A673 (cell line): ENCODE results near the gene DDX31. TPM values are rescaled to one million over a fixed set of nuclear protein-coding genes. Genes with fewer than 3 reads are reported as not detected.

ENCODE experiments used
- BruUV-seq: library from RNA; stranded (reverse); fragments of 400-500 nt; replicated peaks from 2 replicates; lab custom pipeline; 2021; lab: Mats Ljungman, UMichigan
- CTCF ChIA-PET: fragments of 300-600 bp; sonication (Branson Sonifier 250); formaldehyde crosslinking; loops from one replicate; lab custom pipeline; 2022; ENCODE audit warnings: antibody characterized with exemption; lab: Charles Lee
- POLR2A ChIA-PET: fragments of 300-600 bp; sonication (Branson Sonifier 250); formaldehyde crosslinking; loops from one replicate; lab custom pipeline; 2022; ENCODE audit warnings: antibody characterized with exemption; ENCODE audit not compliant: low non-redundant PET; lab: Charles Lee
- DNase-seq: peaks from one replicate; pipeline ENCODE4 v3.0.0-alpha.2; 2015; ENCODE audit warnings: low spot score
- H3K27ac ChIP-seq: fragments of 200-600 bp; sonication (generic); 2 replicates; pipeline ENCODE4 v1.5.1; 2016; ENCODE audit warnings: mixed run types, low read depth, mild to moderate bottlenecking, mixed read lengths, antibody characterized with exemption, low read length; ENCODE audit not compliant: poor library complexity, severe bottlenecking
- H3K27me3 ChIP-seq: fragments of 200-600 bp; sonication (generic); replicated peaks from 2 replicates; pipeline ENCODE4 v1.6.1; 2017; ENCODE audit warnings: mixed run types, low read depth, mild to moderate bottlenecking, mixed read lengths, antibody characterized with exemption, low read length; ENCODE audit not compliant: insufficient read depth, poor library complexity
- H3K36me3 ChIP-seq: fragments of 200-600 bp; sonication (generic); 2 replicates; pipeline ENCODE4 v1.6.1; 2016; ENCODE audit warnings: mixed run types, mild to moderate bottlenecking, mixed read lengths, antibody characterized with exemption, low read length; ENCODE audit not compliant: insufficient read depth, poor library complexity, severe bottlenecking
- H3K4me1 ChIP-seq: fragments of 200-600 bp; sonication (generic); 2 replicates; pipeline ENCODE4 v1.6.1; 2017; ENCODE audit warnings: mixed run types, mild to moderate bottlenecking, mixed read lengths, antibody characterized with exemption, low read length; ENCODE audit not compliant: insufficient read depth, poor library complexity, severe bottlenecking
- H3K4me3 ChIP-seq: fragments of 200-600 bp; sonication (generic); 2 replicates; pipeline ENCODE4 v1.5.1; 2016; ENCODE audit warnings: low read depth, mixed run types, mild to moderate bottlenecking, mixed read lengths, low read length; ENCODE audit not compliant: poor library complexity, severe bottlenecking
- H3K9me3 ChIP-seq: fragments of 200-600 bp; sonication (generic); 2 replicates; pipeline ENCODE4 v1.6.1; 2016; ENCODE audit warnings: mixed run types, low read depth, mild to moderate bottlenecking, mixed read lengths, antibody characterized with exemption, low read length; ENCODE audit not compliant: poor library complexity, severe bottlenecking
- EZH2 ChIP-seq: fragments of 200-600 bp; sonication (generic); IDR thresholded peaks from 2 replicates; pipeline ENCODE4 v1.6.1; 2017; ENCODE audit warnings: borderline replicate concordance, low read depth, mild to moderate bottlenecking, mixed read lengths, antibody characterized with exemption, low read length; ENCODE audit not compliant: poor library complexity, severe bottlenecking
- intact Hi-C: fragments of 100-400 bp; cut with micrococcal nuclease; formaldehyde crosslinking; loops from one replicate; pipeline ENCODE4 v1.10.0; 2022; ENCODE audit not compliant: unreplicated experiment
- total RNA-seq: library from RNA; stranded (reverse); gene quantifications from 2 replicates; pipeline ENCODE4 v1.2.3, GENCODE V29; 2021
- TF ChIP-seq, protein P1 (sequence below): fragments of 300-800, 200-600 bp; sonication (generic); conservative IDR thresholded peaks from 2 replicates; pipeline ENCODE4 v1.5.1; 2017; ENCODE audit warnings: low read depth, mild to moderate bottlenecking, antibody characterized with exemption, low read length, moderate library complexity, mixed read lengths

The DDX31 gene
- total RNA-seq, 1 experiment from 2014 or later: 34.2 TPM

DNA sequence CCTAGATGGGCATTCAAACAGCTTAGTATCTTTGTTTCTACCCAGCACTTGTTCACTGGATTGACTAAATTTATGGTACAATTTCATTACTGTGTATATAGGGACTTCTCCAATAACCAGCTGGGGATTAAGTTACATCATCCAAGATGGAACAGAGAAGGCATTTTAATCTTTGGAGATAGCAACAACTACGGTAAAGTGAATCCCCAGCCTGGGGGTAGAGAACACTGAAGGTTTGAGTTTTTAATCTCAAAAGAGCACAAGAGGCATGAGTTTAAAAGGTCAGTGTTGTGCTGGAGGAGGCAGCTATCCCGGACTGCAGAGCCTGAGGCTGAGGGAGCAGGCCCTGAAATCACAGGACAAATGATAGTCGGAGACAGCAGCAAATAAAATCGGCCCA, 28.6 kb downstream of the DDX31 start:
- intact Hi-C loops: no loop called here
- peaks cover 51% of the 10 kb centered on the region for H3K36me3 ChIP-seq
- no TSS peak for BruUV-seq

DNA sequence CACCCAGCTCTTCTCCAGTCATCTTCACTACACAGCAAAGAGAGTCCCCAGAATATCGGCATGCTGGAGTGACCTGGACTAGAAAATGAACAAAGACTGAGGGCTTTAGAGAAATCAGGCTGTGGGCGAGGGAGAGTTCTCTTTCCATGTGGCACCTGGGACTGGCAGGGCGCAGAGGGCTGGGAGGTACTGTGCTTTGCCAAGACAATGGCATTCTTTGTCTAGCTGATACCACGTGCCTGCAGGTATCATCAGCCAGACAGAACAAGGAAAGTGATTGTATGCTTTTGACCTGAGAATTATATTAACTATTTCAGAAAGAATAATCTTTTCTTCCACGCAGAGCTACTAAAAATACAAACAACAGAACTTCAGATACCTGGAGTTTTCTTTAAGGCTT, 30.5 kb downstream of the DDX31 start:
- Histone ChIP-seq H3K36me3 (peaks cover 34% of the 10 kb centered on the region), H3K4me3 (no peak overlapping the region), H3K27me3 (no peaks in the 10 kb centered on the region), H3K9me3 (no peaks in the 10 kb centered on the region), H3K4me1 (no peaks in the 10 kb centered on the region), H3K27ac (no peak overlapping the region)
- DNase-seq: no peak
- TF ChIP-seq EZH2: no peak
- TF ChIP-seq, protein P1, sequence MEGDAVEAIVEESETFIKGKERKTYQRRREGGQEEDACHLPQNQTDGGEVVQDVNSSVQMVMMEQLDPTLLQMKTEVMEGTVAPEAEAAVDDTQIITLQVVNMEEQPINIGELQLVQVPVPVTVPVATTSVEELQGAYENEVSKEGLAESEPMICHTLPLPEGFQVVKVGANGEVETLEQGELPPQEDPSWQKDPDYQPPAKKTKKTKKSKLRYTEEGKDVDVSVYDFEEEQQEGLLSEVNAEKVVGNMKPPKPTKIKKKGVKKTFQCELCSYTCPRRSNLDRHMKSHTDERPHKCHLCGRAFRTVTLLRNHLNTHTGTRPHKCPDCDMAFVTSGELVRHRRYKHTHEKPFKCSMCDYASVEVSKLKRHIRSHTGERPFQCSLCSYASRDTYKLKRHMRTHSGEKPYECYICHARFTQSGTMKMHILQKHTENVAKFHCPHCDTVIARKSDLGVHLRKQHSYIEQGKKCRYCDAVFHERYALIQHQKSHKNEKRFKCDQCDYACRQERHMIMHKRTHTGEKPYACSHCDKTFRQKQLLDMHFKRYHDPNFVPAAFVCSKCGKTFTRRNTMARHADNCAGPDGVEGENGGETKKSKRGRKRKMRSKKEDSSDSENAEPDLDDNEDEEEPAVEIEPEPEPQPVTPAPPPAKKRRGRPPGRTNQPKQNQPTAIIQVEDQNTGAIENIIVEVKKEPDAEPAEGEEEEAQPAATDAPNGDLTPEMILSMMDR: no peak
- no TSS peak for BruUV-seq
- intact Hi-C loops: no loop called here
- ChIA-PET POLR2A (no interaction called here), CTCF (interaction anchor here (0.6 kb wide), 1 partner anchor 130 kb away, joined by 3 read pairs; no protein-coding TSS in a partner anchor)

More for the DNA sequence above, 28.6 kb downstream of the DDX31 start:
- ChIA-PET POLR2A (no interaction called here), CTCF (no interaction called here)
- DNase-seq: no peak
- H3K9me3 ChIP-seq: no peaks in the 10 kb centered on the region
- TF ChIP-seq EZH2: no peak
- TF ChIP-seq, protein P1: no peak
- H3K27me3 ChIP-seq: no peaks in the 10 kb centered on the region
- no peaks in the 10 kb centered on the region for H3K4me1 ChIP-seq
- no peak overlapping the region for H3K4me3 ChIP-seq
- no peak overlapping the region for H3K27ac ChIP-seq

DNA sequence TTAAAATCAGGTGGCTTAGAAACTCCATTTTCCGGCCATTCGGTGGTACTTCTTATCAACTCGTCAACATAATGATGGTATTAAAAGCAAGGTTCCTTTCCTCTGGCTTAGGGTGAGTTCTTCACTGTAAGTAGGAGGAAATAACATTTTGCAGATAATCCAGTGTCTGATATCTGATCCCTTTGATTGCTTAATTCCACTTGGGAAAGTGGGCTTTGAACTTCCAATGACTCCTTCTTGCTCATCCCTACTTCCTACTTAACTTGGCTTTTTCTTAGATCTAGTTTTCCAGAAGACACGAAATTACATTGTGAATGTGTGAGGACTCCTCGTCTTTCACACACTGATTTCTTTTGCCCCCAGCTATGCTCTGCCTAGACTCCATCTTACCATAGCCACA, 31.5 kb downstream of the DDX31 start:
- intact Hi-C loops: no loop called here

More for the DNA sequence above, 31.5 kb downstream of the DDX31 start:
- no peak for TF ChIP-seq EZH2
- TF ChIP-seq, protein P1: no peak
- H3K4me3 ChIP-seq: no peak overlapping the region
- ChIA-PET POLR2A (no interaction called here), CTCF (no interaction called here)
- no peak for DNase-seq
- no peak overlapping the region for H3K27ac ChIP-seq
- no TSS peak for BruUV-seq
- no peaks in the 10 kb centered on the region for H3K4me1 ChIP-seq
- peaks cover 32% of the 10 kb centered on the region for H3K36me3 ChIP-seq
- H3K27me3 ChIP-seq: no peaks in the 10 kb centered on the region
- H3K9me3 ChIP-seq: no peaks in the 10 kb centered on the region
